ENCODE results near the gene NANS.
"Not testable (repeated sequence)": the region's sequence is repeated elsewhere in the genome, so short reads cannot be mapped to it uniquely, and the experiment has no call there.

The NANS gene

DNA sequence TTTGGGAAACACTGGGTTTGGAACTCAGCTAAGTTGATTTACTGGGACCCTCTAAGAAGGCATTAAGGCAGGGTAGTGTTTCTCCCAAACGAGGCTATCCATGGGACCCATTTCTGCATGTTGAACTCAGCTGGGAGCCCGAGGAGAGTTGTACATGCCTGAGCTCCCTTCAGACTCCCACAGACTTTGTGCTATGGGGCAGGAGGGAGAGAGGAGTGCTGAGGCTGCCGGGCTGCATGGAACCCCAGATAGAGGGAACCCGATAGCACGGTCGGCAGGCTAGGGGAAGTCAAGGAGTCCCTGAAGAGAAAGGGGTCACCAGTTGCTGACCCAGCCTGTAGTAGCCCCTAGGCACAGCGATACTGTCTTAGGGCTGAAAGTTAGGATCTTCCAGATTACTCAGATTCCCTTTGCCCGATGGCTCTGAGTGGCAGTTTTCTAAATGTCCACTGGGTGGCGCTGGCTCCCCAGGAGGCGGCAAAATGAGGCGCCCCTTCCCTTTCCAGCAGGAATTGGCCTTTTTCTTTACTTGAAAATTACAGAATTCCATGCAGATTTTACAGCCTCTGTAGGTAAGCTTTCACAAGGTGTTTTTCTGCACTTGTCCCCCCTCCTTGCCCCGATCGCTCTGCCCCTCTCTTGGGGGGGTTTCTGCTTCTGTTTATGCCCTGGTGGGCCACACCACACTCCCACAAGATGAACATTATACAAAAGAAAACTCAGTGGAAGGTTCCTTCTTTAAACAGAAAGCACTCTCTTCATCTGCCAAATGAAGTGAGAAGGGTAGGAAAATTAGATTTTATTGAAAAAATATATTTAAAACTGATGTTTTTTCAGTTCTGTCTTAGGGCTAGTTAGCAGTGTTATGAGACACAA lies 17.8 kb downstream of the NANS start:
- TF ChIP-seq, protein P1, sequence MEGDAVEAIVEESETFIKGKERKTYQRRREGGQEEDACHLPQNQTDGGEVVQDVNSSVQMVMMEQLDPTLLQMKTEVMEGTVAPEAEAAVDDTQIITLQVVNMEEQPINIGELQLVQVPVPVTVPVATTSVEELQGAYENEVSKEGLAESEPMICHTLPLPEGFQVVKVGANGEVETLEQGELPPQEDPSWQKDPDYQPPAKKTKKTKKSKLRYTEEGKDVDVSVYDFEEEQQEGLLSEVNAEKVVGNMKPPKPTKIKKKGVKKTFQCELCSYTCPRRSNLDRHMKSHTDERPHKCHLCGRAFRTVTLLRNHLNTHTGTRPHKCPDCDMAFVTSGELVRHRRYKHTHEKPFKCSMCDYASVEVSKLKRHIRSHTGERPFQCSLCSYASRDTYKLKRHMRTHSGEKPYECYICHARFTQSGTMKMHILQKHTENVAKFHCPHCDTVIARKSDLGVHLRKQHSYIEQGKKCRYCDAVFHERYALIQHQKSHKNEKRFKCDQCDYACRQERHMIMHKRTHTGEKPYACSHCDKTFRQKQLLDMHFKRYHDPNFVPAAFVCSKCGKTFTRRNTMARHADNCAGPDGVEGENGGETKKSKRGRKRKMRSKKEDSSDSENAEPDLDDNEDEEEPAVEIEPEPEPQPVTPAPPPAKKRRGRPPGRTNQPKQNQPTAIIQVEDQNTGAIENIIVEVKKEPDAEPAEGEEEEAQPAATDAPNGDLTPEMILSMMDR (IDR thresholded peaks at IDR 0.05; ENCODE audit: low read depth, low read length), result peak; percentile 88
- Histone ChIP-seq H3K27me3 (ENCODE audit: insufficient read depth, low read depth, severe bottlenecking) (no peaks in the 10 kb centered on the region), H3K9me3 (ENCODE audit: severe bottlenecking) (no peaks in the 10 kb centered on the region), H3K4me3 (ENCODE audit: low read depth, low read length) (no peak overlapping the region), H3K27ac (peak overlapping the region; percentile 51; the same call in 1 of the 2 replicates), H3K36me3 (peaks cover 18% of the 10 kb centered on the region)
- peak; percentile 74 for DNase-seq

DNA sequence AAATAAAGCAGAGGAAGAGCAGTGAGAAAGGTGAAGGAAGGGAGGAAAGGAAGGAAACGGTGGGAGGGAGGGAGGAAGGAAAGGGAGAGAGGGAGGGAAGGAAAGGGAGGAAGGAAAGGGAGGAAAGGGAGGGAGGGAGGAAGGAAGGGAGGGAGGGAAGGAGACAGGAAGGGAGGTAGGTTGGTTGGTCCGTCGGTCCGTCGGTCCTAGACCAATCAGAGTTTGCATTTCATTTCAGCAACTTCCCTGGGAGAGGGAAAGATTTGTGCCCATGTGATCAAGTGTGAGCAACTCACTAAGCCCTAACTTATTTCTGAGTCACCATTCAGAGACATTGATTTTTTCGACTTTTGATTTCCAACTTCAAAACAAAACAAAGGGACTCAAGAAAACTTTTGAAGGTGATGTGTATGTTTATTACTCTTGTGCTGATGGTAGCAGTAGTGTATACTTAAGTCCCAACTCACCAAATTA lies 18.8 kb downstream of the NANS start:
- H3K9me3 ChIP-seq (ENCODE audit: severe bottlenecking), result no peaks in the 10 kb centered on the region
- no peak overlapping the region for H3K4me3 ChIP-seq (ENCODE audit: low read depth, low read length)
- TF ChIP-seq, protein P1 (IDR thresholded peaks at IDR 0.05; ENCODE audit: low read depth, low read length), result no peak
- no peaks in the 10 kb centered on the region for H3K27me3 ChIP-seq (ENCODE audit: insufficient read depth, low read depth, severe bottlenecking)
- no peak overlapping the region for H3K27ac ChIP-seq
- no peak for DNase-seq
- H3K36me3 ChIP-seq, result peaks cover 15% of the 10 kb centered on the region

DNA sequence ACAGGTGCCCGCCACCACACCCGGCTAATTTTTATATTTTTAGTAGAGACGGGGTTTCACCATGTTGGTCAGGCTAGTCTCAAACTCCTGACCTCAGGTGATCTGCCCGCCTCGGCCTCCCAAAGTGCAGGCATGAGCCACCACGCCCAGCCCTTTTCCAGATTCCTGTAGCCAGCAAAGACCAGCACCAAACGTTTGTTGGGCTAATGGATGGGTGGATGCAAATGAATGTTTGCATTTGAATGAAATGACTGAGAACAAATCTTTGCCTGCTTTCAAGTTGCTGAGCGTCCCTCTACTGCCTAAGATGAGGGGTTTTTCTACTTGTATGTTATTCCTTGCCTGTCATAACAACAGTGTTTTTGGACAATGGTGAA lies 20.0 kb downstream of the NANS start:
- not testable (repeated sequence) for H3K4me3 ChIP-seq (ENCODE audit: low read depth, low read length); H3K9me3 ChIP-seq (ENCODE audit: severe bottlenecking); H3K27me3 ChIP-seq (ENCODE audit: insufficient read depth, low read depth, severe bottlenecking); DNase-seq; H3K27ac ChIP-seq
- H3K36me3 ChIP-seq, result peaks cover 25% of the 10 kb centered on the region

DNA sequence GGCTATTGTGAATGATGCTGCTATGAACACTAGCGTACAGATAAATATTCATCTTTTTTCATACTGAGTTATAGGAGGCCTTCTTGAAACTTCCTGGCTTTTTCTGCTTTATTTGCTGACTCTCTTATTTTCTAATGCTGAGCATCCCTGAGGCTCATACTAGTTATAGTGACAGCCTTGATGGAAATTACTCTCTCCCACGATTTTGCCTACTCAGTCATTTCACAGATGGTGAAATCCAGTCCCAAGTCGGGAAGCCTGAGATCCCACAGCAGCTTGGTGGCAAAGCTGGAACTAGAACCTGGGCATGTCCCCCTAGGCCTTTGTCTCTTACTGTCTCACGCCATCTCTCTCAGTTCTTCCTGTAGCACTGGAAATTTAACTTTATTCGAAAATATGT lies 22.4 kb downstream of the NANS start:
- Histone ChIP-seq H3K36me3 (peaks cover 49% of the 10 kb centered on the region), H3K27me3 (ENCODE audit: insufficient read depth, low read depth, severe bottlenecking) (no peaks in the 10 kb centered on the region), H3K27ac (no peak overlapping the region), H3K9me3 (ENCODE audit: severe bottlenecking) (no peaks in the 10 kb centered on the region), H3K4me3 (ENCODE audit: low read depth, low read length) (no peak overlapping the region)
- TF ChIP-seq, protein P1 (IDR thresholded peaks at IDR 0.05; ENCODE audit: low read depth, low read length), result no peak
- no peak for DNase-seq

DNA sequence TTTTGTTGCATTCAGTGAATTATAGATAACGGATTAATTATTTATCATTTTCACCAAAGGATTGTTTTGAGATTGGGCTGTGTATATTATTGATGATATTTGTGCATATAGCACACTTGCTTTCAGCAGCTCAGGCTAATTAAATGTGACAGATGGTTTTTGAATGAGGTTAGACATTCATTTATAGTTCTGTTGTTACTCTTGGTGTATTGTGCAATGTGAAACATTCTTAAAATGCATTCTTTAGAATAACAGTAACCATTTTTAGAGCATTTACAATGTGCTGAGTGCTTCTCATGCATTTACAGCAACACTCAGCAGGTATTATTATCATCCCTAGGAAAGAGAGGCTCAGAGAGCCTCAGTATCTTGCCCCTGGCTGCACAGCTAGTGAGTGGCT lies 23.8 kb downstream of the NANS start:
- no peak overlapping the region for H3K27ac ChIP-seq
- no peak for DNase-seq
- no peak overlapping the region for H3K4me3 ChIP-seq (ENCODE audit: low read depth, low read length)
- TF ChIP-seq, protein P1 (IDR thresholded peaks at IDR 0.05; ENCODE audit: low read depth, low read length), result no peak
- no peaks in the 10 kb centered on the region for H3K9me3 ChIP-seq (ENCODE audit: severe bottlenecking)
- H3K27me3 ChIP-seq (ENCODE audit: insufficient read depth, low read depth, severe bottlenecking), result no peaks in the 10 kb centered on the region
- peaks cover 61% of the 10 kb centered on the region for H3K36me3 ChIP-seq

DNA sequence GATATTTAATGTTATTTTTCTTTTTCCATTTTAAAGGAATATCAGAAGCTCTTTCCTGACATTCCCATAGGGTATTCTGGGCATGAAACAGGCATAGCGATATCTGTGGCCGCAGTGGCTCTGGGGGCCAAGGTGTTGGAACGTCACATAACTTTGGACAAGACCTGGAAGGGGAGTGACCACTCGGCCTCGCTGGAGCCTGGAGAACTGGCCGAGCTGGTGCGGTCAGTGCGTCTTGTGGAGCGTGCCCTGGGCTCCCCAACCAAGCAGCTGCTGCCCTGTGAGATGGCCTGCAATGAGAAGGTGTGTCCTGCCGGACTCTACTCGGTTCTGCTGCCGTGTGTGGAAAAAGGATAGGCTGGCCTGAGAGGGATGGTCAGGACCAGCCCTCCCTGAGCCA lies 24.2 kb downstream of the NANS start:
- Histone ChIP-seq H3K9me3 (ENCODE audit: severe bottlenecking) (no peaks in the 10 kb centered on the region), H3K27ac (no peak overlapping the region), H3K27me3 (ENCODE audit: insufficient read depth, low read depth, severe bottlenecking) (no peaks in the 10 kb centered on the region), H3K36me3 (peaks cover 63% of the 10 kb centered on the region), H3K4me3 (ENCODE audit: low read depth, low read length) (no peak overlapping the region)
- no peak for DNase-seq
- TF ChIP-seq, protein P1 (IDR thresholded peaks at IDR 0.05; ENCODE audit: low read depth, low read length), result no peak
